Natural killer cell (primary cell): Measurements from ENCODE around the gene ANXA9. TPM values are rescaled to one million over a fixed set of nuclear protein-coding genes. Genes with fewer than 3 reads are reported as not detected.

Source experiments
- ATAC-seq, 3 donors: fragments of 150-1000 bp in 2 of 3; fragments of 200-7000 bp in 1 of 3; cut with Tn5 transposase; 1 replicate in 1 of 3; 2 replicates in 2 of 3; pipeline ENCODE4 v1.10.0; 2021; ENCODE audit warnings: mild to moderate bottlenecking in 2 of 3, moderate library complexity in 2 of 3
- DNase-seq, 2 donors: peaks; one replicate each; pipeline versions ENCODE4 v3.0.0 to v3.0.0-alpha.2; 2013 to 2021; ENCODE audit warnings: mixed read lengths in 1 of 2
- H3K27ac ChIP-seq: one replicate; pipeline ENCODE4 v1.5.1; 2013; ENCODE audit warnings: mild to moderate bottlenecking, low read length
- H3K27me3 ChIP-seq: one replicate; pipeline ENCODE4 v1.6.1; 2013; ENCODE audit warnings: low read length; ENCODE audit not compliant: control insufficient read depth, insufficient read depth
- H3K36me3 ChIP-seq: one replicate; pipeline ENCODE4 v1.6.1; 2013; ENCODE audit warnings: low read length; ENCODE audit not compliant: control insufficient read depth, insufficient read depth
- H3K4me1 ChIP-seq: one replicate; pipeline ENCODE4 v1.6.1; 2013; ENCODE audit warnings: low read length; ENCODE audit not compliant: control insufficient read depth, insufficient read depth
- H3K4me3 ChIP-seq: one replicate; pipeline ENCODE4 v1.5.1; 2013; ENCODE audit warnings: low read length
- H3K9me3 ChIP-seq: one replicate; pipeline ENCODE4 v1.6.1; 2013; ENCODE audit warnings: low read length; ENCODE audit not compliant: control insufficient read depth, insufficient read depth
- H3K27ac Mint-ChIP-seq, 2 donors: one replicate each; pipeline ENCODE4 v1.8.0; 2022; ENCODE audit warnings: mild to moderate bottlenecking in 2 of 2, mixed read lengths in 2 of 2, moderate library complexity in 1 of 2
- H3K27me3 Mint-ChIP-seq, 2 donors: one replicate each; pipeline ENCODE4 v1.8.0; 2022; ENCODE audit warnings: low read depth in 2 of 2, mixed read lengths in 2 of 2
- H3K36me3 Mint-ChIP-seq: one replicate; pipeline ENCODE4 v1.8.0; 2022; ENCODE audit warnings: mixed read lengths
- H3K4me1 Mint-ChIP-seq, 2 donors: one replicate each; pipeline ENCODE4 v1.8.0; 2022; ENCODE audit warnings: mixed read lengths in 2 of 2
- H3K4me3 Mint-ChIP-seq: one replicate; pipeline ENCODE4 v1.8.0; 2022; ENCODE audit warnings: mild to moderate bottlenecking, moderate library complexity, mixed read lengths
- H3K9me3 Mint-ChIP-seq, 2 donors: one replicate each; pipeline ENCODE4 v1.8.0; 2022; ENCODE audit warnings: mixed read lengths in 2 of 2
- WGBS: methylation state at CpG from one replicate; pipeline ENCODE4 v1.1.7; 2013; ENCODE audit warnings: missing lambda C conversion rate; ENCODE audit not compliant: insufficient coverage; 5-methylcytosine and 5-hydroxymethylcytosine counted together
- intact Hi-C: fragments of 100-400 bp; cut with micrococcal nuclease; formaldehyde crosslinking; loops from one replicate; pipeline ENCODE4 v1.14.2; 2022
- total RNA-seq, 4 donors: library from RNA; stranded (reverse); fragments of 120-200 nt in 1 of 4; gene quantifications; one replicate each; pipeline versions ENCODE4 v1.2.3 to v1.2.4, GENCODE V29; 2013 to 2022
- TF ChIP-seq, protein P1 (sequence below): fragments of 200-600 bp; IDR thresholded peaks from one replicate; pipeline ENCODE4 v1.8.0; 2022; ENCODE audit warnings: antibody characterized with exemption

The ANXA9 gene
- total RNA-seq, 3 donors from 2014 or later (not counting 1 experiment from before 2014, with no cell fraction given), result 0.25 TPM; not detected in 2

DNA sequence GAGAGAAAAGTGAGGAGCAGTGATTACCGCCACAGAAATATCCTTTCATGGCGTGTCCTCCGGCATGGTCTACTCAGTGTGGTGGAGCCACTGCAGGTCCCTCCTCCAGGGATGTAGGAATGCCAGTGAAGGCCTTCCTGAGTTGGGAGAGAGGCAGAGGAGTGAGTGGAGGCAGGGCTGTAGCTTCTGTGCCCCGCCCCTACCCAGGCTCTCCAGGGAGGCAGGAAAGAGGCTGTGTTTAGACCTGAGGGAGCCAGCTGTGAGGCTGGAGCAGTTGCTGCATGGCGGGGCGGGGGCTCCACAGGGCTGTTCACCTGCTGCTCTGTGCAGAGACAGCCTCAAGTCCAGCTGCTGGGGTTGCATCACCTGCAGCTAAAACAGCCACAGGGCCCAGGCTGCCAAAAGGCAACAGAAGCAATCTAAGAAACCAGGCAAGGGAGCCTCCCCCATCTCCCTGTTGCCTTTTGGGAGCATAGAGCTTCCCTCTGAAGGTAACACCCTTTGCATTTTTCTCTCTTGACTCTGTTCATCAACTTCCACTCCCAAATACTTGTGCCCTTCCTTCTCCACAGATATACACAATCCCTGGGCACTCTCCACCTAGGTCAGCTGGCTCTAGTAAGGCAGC is 801 bp upstream of the ANXA9 start:
- H3K27ac ChIP-seq, result no peak overlapping the region
- H3K27me3 Mint-ChIP-seq, result no peaks in the 10 kb centered on the region
- H3K27me3 ChIP-seq, result no peaks in the 10 kb centered on the region
- no peak overlapping the region for H3K27ac Mint-ChIP-seq
- no peaks in the 10 kb centered on the region for H3K36me3 Mint-ChIP-seq
- H3K4me1 Mint-ChIP-seq, result peaks cover 15% of the 10 kb centered on the region in 2 donors
- no peak overlapping the region for H3K4me3 Mint-ChIP-seq
- H3K4me1 ChIP-seq, result peaks cover 32% of the 10 kb centered on the region
- TF ChIP-seq, protein P1, sequence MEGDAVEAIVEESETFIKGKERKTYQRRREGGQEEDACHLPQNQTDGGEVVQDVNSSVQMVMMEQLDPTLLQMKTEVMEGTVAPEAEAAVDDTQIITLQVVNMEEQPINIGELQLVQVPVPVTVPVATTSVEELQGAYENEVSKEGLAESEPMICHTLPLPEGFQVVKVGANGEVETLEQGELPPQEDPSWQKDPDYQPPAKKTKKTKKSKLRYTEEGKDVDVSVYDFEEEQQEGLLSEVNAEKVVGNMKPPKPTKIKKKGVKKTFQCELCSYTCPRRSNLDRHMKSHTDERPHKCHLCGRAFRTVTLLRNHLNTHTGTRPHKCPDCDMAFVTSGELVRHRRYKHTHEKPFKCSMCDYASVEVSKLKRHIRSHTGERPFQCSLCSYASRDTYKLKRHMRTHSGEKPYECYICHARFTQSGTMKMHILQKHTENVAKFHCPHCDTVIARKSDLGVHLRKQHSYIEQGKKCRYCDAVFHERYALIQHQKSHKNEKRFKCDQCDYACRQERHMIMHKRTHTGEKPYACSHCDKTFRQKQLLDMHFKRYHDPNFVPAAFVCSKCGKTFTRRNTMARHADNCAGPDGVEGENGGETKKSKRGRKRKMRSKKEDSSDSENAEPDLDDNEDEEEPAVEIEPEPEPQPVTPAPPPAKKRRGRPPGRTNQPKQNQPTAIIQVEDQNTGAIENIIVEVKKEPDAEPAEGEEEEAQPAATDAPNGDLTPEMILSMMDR, result no peak
- H3K9me3 Mint-ChIP-seq, result no peaks in the 10 kb centered on the region
- no peaks in the 10 kb centered on the region for H3K36me3 ChIP-seq
- intact Hi-C loops, result no loop called here
- WGBS, result 87% methylated on average over 6 of the region's 6 CpGs
- ATAC-seq, result no peak
- no peaks in the 10 kb centered on the region for H3K9me3 ChIP-seq
- no peak for DNase-seq
- no peak overlapping the region for H3K4me3 ChIP-seq

DNA sequence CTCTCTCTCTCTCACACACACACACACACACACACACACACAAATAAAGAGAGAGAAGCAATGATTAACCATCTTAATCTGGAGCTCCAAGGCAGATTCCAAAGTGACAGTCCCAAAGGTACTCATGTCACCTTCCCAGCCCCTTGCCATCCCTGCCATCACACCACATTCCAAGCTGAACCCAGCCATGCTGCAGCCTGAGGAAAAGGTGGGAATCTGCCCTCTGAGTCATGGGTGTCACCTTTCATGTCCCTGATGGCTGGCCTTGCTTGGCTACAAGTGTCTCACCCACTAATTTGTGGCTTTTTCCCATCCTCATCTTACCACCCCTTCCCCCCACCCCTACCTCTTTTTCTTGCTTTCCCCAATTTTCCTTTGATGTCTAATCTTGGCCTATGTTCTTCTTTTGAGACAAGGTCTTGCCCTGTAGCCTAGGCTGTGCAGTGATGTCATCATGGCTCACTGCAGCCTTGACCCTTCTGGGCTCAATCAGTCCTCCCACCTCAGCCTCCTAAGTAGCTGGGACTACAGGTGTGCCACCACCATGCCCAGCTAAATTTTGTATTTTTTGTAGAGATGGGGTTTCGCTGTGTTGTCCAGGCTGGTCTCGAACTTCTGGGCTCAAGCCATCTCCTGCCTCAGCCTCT is 3.2 kb downstream of the ANXA9 start:
- Mint-ChIP-seq H3K4me1 (no peaks in the 10 kb centered on the region), H3K4me3 (no peak overlapping the region), H3K9me3 (no peaks in the 10 kb centered on the region), H3K36me3 (no peaks in the 10 kb centered on the region), H3K27me3 (no peaks in the 10 kb centered on the region), H3K27ac (no peak overlapping the region)
- TF ChIP-seq, protein P1, result no peak
- H3K27ac ChIP-seq, result no peak overlapping the region
- no peaks in the 10 kb centered on the region for H3K36me3 ChIP-seq
- H3K4me1 ChIP-seq, result no peaks in the 10 kb centered on the region
- 94% methylated on average over 2 of the region's 2 CpGs for WGBS
- ATAC-seq (no peak), DNase-seq (no peak)
- H3K27me3 ChIP-seq, result no peaks in the 10 kb centered on the region
- no peak overlapping the region for H3K4me3 ChIP-seq
- H3K9me3 ChIP-seq, result no peaks in the 10 kb centered on the region
- intact Hi-C loops, result no loop called here

DNA sequence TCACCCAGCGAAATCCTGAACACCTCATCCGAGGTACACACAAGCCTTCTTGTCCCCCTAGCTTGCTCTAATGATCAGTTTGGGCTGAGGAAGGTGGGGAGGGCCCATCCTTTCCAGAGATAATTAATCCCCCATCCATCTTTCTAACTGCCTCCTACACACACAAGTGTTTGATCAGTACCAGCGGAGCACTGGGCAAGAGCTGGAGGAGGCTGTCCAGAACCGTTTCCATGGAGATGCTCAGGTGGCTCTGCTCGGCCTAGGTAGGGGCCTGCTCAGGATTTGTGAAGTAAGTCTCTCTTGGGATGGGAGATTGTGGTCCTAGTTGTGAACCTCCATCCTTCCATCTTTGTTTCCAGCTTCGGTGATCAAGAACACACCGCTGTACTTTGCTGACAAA is 5.8 kb downstream of the ANXA9 start:
- no peaks in the 10 kb centered on the region for H3K9me3 ChIP-seq
- ATAC-seq (no peak), DNase-seq (no peak)
- H3K27me3 ChIP-seq, result no peaks in the 10 kb centered on the region
- no peaks in the 10 kb centered on the region for H3K9me3 Mint-ChIP-seq
- no peaks in the 10 kb centered on the region for H3K36me3 ChIP-seq
- no peaks in the 10 kb centered on the region for H3K36me3 Mint-ChIP-seq
- no peak overlapping the region for H3K4me3 Mint-ChIP-seq
- intact Hi-C loops, result no loop called here
- no peaks in the 10 kb centered on the region for H3K4me1 Mint-ChIP-seq
- 93% methylated on average over 3 of the region's 7 CpGs for WGBS
- H3K27me3 Mint-ChIP-seq, result no peaks in the 10 kb centered on the region
- H3K27ac Mint-ChIP-seq, result no peak overlapping the region
- TF ChIP-seq, protein P1, result no peak
- H3K4me1 ChIP-seq, result no peaks in the 10 kb centered on the region
- no peak overlapping the region for H3K27ac ChIP-seq
- H3K4me3 ChIP-seq, result no peak overlapping the region
